Neutrophil (primary cell): ENCODE data around the gene ARHGAP22.

Experiments used
- H3K27ac ChIP-seq: fragments of 200-600 bp; sonication (generic); 2 replicates; pipeline ENCODE4 v1.5.1; 2016; ENCODE audit warnings: mild to moderate bottlenecking, moderate library complexity
- H3K27me3 ChIP-seq: fragments of 200-600 bp; sonication (generic); 2 replicates; pipeline ENCODE4 v1.6.0; 2016; ENCODE audit warnings: mild to moderate bottlenecking
- H3K36me3 ChIP-seq: fragments of 200-600 bp; sonication (generic); 2 replicates; pipeline ENCODE4 v1.5.1; 2017
- H3K4me1 ChIP-seq, 2 experiments: fragments of 200-600 bp in 1 of 2; sonication (generic) in 1 of 2; 1 replicate in 1 of 2; 2 replicates in 1 of 2; pipeline versions ENCODE4 v1.5.1 to v1.6.1; 2013 to 2016; ENCODE audit warnings: low read depth in 1 of 2, low read length in 1 of 2, mild to moderate bottlenecking in 1 of 2, moderate library complexity in 1 of 2; ENCODE audit not compliant: control insufficient read depth in 1 of 2, insufficient read depth in 1 of 2
- H3K4me3 ChIP-seq, 2 experiments: fragments of 200-600 bp in 1 of 2; sonication (generic) in 1 of 2; 1 replicate in 1 of 2; 2 replicates in 1 of 2; pipeline ENCODE4 v1.5.1; 2013 to 2016; ENCODE audit warnings: low read depth in 1 of 2, low read length in 1 of 2, mild to moderate bottlenecking in 1 of 2, moderate library complexity in 1 of 2
- H3K9me3 ChIP-seq: fragments of 200-600 bp; sonication (generic); 2 replicates; pipeline ENCODE4 v1.5.1; 2016
- TF ChIP-seq, protein P1 (sequence below): fragments of 200-600 bp; sonication (generic); IDR thresholded peaks from 2 replicates; pipeline ENCODE4 v1.5.1; 2016; ENCODE audit warnings: antibody characterized with exemption

ARHGAP22 gene

DNA sequence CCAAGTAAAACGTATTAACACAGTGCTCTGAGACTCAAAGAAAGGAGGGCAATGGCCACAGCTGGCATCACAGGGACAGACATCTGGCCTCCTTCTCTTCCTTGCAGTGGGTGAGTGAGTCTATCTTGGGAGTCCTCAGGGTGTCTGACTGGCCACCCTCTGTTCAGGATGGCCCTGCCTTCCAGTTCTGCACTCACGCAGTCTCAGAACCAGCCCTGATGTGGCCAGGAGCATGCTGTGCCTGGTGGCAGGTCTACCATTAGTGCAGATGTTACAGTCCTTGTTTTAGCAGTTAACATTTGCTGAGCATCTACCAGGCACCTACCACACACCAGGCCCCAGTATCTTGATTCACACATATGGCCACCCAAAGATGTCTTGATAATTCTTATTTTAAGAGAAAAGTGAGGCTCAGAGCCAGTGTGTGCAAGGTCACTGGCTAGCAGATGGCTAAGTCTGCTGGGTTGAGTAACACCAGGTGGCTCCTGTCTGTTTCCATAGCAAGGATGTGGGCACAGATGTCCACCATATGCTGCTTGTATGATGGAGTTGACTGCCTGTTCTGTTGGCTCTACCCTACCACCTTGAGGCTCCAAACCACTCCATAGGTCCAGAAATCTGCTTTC is 23.2 kb upstream of the ARHGAP22 start:
- Histone ChIP-seq H3K27me3 (peaks cover 4% of the 10 kb centered on the region), H3K4me1 (no peaks in the 10 kb centered on the region), H3K27ac (no peak overlapping the region), H3K9me3 (no peaks in the 10 kb centered on the region), H3K4me3 (no peak overlapping the region), H3K36me3 (no peaks in the 10 kb centered on the region)
- TF ChIP-seq, protein P1, sequence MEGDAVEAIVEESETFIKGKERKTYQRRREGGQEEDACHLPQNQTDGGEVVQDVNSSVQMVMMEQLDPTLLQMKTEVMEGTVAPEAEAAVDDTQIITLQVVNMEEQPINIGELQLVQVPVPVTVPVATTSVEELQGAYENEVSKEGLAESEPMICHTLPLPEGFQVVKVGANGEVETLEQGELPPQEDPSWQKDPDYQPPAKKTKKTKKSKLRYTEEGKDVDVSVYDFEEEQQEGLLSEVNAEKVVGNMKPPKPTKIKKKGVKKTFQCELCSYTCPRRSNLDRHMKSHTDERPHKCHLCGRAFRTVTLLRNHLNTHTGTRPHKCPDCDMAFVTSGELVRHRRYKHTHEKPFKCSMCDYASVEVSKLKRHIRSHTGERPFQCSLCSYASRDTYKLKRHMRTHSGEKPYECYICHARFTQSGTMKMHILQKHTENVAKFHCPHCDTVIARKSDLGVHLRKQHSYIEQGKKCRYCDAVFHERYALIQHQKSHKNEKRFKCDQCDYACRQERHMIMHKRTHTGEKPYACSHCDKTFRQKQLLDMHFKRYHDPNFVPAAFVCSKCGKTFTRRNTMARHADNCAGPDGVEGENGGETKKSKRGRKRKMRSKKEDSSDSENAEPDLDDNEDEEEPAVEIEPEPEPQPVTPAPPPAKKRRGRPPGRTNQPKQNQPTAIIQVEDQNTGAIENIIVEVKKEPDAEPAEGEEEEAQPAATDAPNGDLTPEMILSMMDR = no peak

DNA sequence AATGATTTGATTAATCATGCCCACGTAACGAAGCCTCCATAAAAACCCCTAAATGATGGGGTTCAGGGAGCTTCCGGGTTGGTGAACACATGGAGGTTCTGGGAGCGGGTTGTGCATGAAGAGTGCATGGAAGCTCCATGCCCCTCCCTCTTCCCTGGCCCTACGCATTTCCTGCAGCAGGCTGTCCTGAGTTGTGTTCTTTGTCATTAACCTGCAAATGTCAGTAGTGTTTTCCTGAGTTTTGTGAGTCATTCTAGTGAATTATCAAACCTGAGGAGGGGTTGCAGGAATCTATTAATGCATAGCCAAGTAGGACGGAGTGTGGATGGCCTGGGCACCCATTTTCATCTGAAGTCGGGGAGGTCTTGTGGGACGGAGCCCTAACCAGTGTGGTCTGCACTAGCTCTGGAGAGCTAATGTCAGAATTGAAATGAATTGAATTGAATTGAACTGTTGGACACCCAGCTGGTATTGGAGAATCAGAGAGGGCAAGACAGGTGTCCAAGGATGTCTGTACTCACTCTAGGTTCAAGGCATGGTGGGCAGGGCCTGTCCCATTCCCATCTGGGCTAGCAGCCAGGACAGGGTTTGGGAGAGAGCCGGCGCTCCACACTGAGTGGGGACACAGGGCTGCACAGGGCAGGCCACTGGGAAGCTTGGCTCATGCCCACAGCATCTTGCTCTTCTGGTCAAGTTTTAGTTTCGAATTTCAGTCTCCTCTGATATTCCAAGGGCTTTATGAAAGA is 22.3 kb upstream of the ARHGAP22 start:
- TF ChIP-seq, protein P1 = no peak
- Histone ChIP-seq H3K9me3 (no peaks in the 10 kb centered on the region), H3K4me3 (no peak overlapping the region), H3K4me1 (no peaks in the 10 kb centered on the region), H3K27ac (no peak overlapping the region), H3K27me3 (no peaks in the 10 kb centered on the region), H3K36me3 (no peaks in the 10 kb centered on the region)

DNA sequence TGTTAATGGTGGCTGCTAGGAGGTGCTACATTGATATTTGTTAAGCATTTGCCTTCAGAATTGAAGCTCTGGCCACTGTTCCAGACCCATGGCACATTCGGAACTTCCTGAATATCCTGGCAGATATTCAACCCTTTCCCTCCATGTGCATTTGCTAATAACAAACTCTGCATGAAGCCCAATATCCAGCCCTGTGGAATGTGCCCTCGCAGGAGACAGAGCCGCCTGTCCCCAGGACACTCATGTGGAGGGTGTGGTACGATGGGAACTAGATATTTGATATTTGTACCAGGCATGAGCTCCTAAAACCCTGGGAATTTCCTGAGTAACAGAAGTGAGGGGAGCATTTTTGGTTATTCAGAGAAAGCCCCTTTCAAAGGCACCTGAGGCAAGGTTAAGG is 21.6 kb upstream of the ARHGAP22 start:
- Histone ChIP-seq H3K27ac (no peak overlapping the region), H3K27me3 (no peaks in the 10 kb centered on the region), H3K9me3 (no peaks in the 10 kb centered on the region), H3K4me3 (no peak overlapping the region), H3K4me1 (no peaks in the 10 kb centered on the region), H3K36me3 (no peaks in the 10 kb centered on the region)
- TF ChIP-seq, protein P1 = no peak

DNA sequence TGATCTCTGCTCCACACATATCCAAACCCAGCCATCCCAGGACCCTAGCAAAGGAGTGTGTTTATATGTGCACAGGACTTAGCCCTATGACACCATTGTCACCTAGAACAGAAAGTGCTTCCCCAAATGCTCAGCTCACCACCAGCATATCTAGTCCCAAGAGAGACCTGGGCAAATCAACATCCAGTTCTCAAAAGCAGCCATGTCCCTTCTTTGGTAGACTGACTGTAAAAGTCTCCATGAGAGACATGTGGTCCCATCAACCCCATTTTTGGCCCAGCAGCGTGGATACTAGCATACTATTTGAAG is 20.9 kb upstream of the ARHGAP22 start:
- no peaks in the 10 kb centered on the region for H3K4me1 ChIP-seq
- TF ChIP-seq, protein P1 = no peak
- H3K27me3 ChIP-seq = no peaks in the 10 kb centered on the region
- no peak overlapping the region for H3K4me3 ChIP-seq
- no peak overlapping the region for H3K27ac ChIP-seq
- H3K36me3 ChIP-seq = no peaks in the 10 kb centered on the region
- H3K9me3 ChIP-seq = no peaks in the 10 kb centered on the region

DNA sequence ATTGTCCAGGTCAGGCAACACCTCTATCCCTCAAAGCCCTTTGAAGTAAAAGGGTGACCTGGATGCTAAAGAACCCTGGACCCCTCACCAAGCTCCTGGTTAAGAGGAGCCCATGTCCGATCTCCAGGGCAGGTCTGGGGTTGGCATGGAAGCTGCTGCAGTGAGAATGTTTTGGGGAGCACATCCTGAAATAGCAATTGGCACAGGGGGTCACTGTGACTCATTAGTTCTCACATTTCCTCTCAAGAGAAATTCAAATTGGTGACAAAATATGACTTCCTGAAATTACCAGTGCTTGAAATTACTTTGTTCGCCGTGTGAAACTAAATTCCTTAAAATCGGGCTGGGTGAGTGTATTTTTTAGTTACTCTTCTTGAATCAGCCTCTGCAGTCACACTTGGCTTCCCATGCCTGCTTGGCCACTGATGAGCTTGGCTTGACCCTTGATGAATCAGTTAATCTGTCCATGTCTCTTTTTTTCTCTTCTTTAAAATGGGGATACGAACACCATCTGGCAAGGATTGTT is 18.8 kb upstream of the ARHGAP22 start:
- no peak overlapping the region for H3K27ac ChIP-seq

More for the DNA sequence above, 18.8 kb upstream of the ARHGAP22 start:
- Histone ChIP-seq H3K4me3 (no peak overlapping the region), H3K36me3 (no peaks in the 10 kb centered on the region), H3K4me1 (no peaks in the 10 kb centered on the region), H3K9me3 (no peaks in the 10 kb centered on the region), H3K27me3 (no peaks in the 10 kb centered on the region)
- TF ChIP-seq, protein P1 = no peak
